NCI-H82 treated with DMSO at 0.1 percent for 48 hours (cell line): Measurements from ENCODE around the gene CNTN3.

Source experiments
- DNase-seq: peaks from one replicate; lab custom pipeline; 2025; ENCODE audit not compliant: unreplicated experiment; lab: John Stamatoyannopoulos, UW

The CNTN3 gene

GRCh38 chr3:74611206-74611605 is 3.3 kb downstream of the CNTN3 start:
- DNase-seq, result no peak

GRCh38 chr3:74607803-74608202 is 6.7 kb downstream of the CNTN3 start:
- no peak for DNase-seq

GRCh38 chr3:74606996-74607395 is 7.5 kb downstream of the CNTN3 start:
- no peak for DNase-seq

- no peak for DNase-seq
Observed at GRCh38 chr3:74605437-74605836, 9.0 kb downstream of the CNTN3 start.

- DNase-seq, result no peak
Observed at GRCh38 chr3:74603292-74603691, 11.2 kb downstream of the CNTN3 start.

GRCh38 chr3:74602471-74602870 is 12.0 kb downstream of the CNTN3 start:
- no peak for DNase-seq

GRCh38 chr3:74601793-74602192 is 12.7 kb downstream of the CNTN3 start:
- no peak for DNase-seq

GRCh38 chr3:74599564-74599963 is 14.9 kb downstream of the CNTN3 start:
- no peak for DNase-seq

- no peak for DNase-seq
Observed at GRCh38 chr3:74593152-74593551, 21.3 kb downstream of the CNTN3 start.

- no peak for DNase-seq
Observed at GRCh38 chr3:74592359-74592758, 22.1 kb downstream of the CNTN3 start.

- DNase-seq, result no peak
Observed at GRCh38 chr3:74591946-74592345, 22.5 kb downstream of the CNTN3 start.

GRCh38 chr3:74591342-74591741 is 23.1 kb downstream of the CNTN3 start:
- no peak for DNase-seq

GRCh38 chr3:74590620-74591262 is 23.7 kb downstream of the CNTN3 start:
- no peak for DNase-seq

- no peak for DNase-seq
Observed at GRCh38 chr3:74584782-74585181, 29.7 kb downstream of the CNTN3 start.

GRCh38 chr3:74582982-74583381 is 31.5 kb downstream of the CNTN3 start:
- no peak for DNase-seq

- no peak for DNase-seq
Observed at GRCh38 chr3:74575857-74576256, 38.6 kb downstream of the CNTN3 start.

- DNase-seq, result no peak
Observed at GRCh38 chr3:74571118-74571517, 43.3 kb downstream of the CNTN3 start.
